Medulla oblongata (tissue), 1 donor: Measurements from ENCODE around the gene DOP1A.

Experiments
- DNase-seq: peaks from one replicate; pipeline ENCODE4 v3.0.0-alpha.2; 2015; ENCODE audit errors: extremely low spot score

DOP1A gene

GRCh38 chr6:83198486-83199172 lies 131.2 kb downstream of the DOP1A start:
- no peak for DNase-seq

- no peak for DNase-seq
Observed at GRCh38 chr6:83199173-83199862, 131.8 kb downstream of the DOP1A start.

- DNase-seq: no peak
Observed at GRCh38 chr6:83199863-83200225, 132.4 kb downstream of the DOP1A start.

- no peak for DNase-seq
Observed at GRCh38 chr6:83202031-83202430, 134.6 kb downstream of the DOP1A start.

- DNase-seq: peak; percentile 90
Observed at GRCh38 chr6:83215131-83216047, 147.9 kb downstream of the DOP1A start.

GRCh38 chr6:83216806-83217205 lies 149.3 kb downstream of the DOP1A start:
- no peak for DNase-seq
